Transverse colon (tissue), 4 donors: ENCODE data around the gene ROCK2.

ENCODE experiments used
- EP300 ChIP-seq: sonication (generic); formaldehyde crosslinking; IDR thresholded peaks from one replicate; pipeline ENCODE4 v1.6.1; 2017; ENCODE audit warnings: antibody characterized with exemption, low read depth
- POLR2A ChIP-seq: fragments of 450-650 bp; IDR thresholded peaks from one replicate; pipeline ENCODE4 v1.6.1; 2016; ENCODE audit warnings: antibody characterized with exemption, mild to moderate bottlenecking, moderate library complexity
- POLR2AphosphoS5 ChIP-seq, 3 donors: sonication (generic); formaldehyde crosslinking; IDR thresholded peaks; one replicate each; pipeline ENCODE4 v1.6.1; 2016; ENCODE audit warnings: antibody characterized with exemption in 3 of 3
- TF ChIP-seq, protein P1 (sequence below), 5 experiments: fragments of 200-600 bp in 3 of 5; fragments of 450-650 bp in 2 of 5; sonication (generic) in 3 of 5; IDR thresholded peaks; 1 replicate in 2 of 5; 2 replicates in 3 of 5; pipeline ENCODE4 v1.5.1; 2016 to 2017; ENCODE audit warnings: antibody characterized with exemption in 5 of 5, inconsistent platforms in 3 of 5, mild to moderate bottlenecking in 2 of 5, moderate library complexity in 1 of 5

DNA sequence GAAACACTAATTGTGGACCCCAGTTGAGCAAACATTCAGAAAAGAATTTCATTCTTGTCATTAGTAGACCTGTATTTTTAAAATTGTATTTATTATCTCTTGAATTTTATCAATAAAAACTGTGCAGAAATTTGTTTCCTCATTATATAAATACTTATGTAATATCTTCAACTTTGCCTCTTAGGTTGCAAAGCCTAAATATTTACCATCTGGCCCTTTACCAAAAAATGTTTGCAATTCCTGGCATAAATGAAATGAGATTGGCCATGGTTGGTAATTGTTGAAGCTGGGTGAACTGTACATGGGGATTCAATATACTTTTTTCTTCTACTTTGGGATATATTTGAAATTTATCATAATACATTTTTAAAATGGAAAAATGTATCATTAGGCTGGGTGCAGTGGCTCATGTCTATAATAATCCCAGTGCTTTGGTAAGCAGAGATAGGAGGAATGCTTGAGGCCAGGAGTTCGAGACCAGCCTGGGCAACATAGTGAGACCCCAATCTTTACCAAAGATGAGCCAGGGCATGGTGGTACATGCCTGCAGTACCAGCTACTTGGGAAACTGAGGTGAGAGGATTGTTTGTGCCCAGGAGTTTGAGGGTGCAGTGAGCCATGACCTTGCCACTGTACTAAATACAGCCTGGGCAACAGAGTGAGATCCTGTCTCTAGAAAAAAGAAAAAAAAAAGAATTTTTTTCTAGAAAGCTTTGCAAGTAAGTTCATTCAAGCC, 100.2 kb downstream of the ROCK2 start:
- no peak for TF ChIP-seq POLR2A
- TF ChIP-seq, protein P1, sequence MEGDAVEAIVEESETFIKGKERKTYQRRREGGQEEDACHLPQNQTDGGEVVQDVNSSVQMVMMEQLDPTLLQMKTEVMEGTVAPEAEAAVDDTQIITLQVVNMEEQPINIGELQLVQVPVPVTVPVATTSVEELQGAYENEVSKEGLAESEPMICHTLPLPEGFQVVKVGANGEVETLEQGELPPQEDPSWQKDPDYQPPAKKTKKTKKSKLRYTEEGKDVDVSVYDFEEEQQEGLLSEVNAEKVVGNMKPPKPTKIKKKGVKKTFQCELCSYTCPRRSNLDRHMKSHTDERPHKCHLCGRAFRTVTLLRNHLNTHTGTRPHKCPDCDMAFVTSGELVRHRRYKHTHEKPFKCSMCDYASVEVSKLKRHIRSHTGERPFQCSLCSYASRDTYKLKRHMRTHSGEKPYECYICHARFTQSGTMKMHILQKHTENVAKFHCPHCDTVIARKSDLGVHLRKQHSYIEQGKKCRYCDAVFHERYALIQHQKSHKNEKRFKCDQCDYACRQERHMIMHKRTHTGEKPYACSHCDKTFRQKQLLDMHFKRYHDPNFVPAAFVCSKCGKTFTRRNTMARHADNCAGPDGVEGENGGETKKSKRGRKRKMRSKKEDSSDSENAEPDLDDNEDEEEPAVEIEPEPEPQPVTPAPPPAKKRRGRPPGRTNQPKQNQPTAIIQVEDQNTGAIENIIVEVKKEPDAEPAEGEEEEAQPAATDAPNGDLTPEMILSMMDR (IDR thresholded peaks at IDR 0.05) = no peak
- no peak for TF ChIP-seq EP300
- TF ChIP-seq POLR2AphosphoS5 (IDR thresholded peaks at IDR 0.05) = no peak
